Subcutaneous adipose tissue (tissue), 4 donors: Measurements from ENCODE around the gene NDUFB5. TPM values are rescaled to one million over a fixed set of nuclear protein-coding genes. Genes with fewer than 3 reads are reported as not detected.

ENCODE experiments used
- CTCF ChIP-seq: fragments of 450-650 bp; IDR thresholded peaks from one replicate; pipeline ENCODE4 v1.5.1; 2016; ENCODE audit warnings: low read depth, mild to moderate bottlenecking, control low read depth, antibody characterized with exemption, moderate library complexity
- small RNA-seq: library from RNA; depleted of rRNA; stranded (forward); fragments of <200 nt; gene quantifications from one replicate; pipeline ENCODE3, GENCODE V24; 2016
- total RNA-seq, 4 donors: library from RNA; depleted of rRNA; stranded (reverse); fragments of >200 nt; gene quantifications; one replicate each; pipeline ENCODE4 v1.1.0, GENCODE V29; 2016

NDUFB5 gene
- total RNA-seq, 4 donors from 2014 or later: 103 to 164 (median 124) TPM

GRCh38 chr3:179670311-179670710 lies 65.7 kb downstream of the NDUFB5 start:
- TF ChIP-seq CTCF: no peak

- TF ChIP-seq CTCF: no peak
These were observed 66.7 kb downstream of the NDUFB5 start for GRCh38 chr3:179671309-179671708.

GRCh38 chr3:179671747-179672242 lies 67.2 kb downstream of the NDUFB5 start:
- no peak for TF ChIP-seq CTCF

DNA sequence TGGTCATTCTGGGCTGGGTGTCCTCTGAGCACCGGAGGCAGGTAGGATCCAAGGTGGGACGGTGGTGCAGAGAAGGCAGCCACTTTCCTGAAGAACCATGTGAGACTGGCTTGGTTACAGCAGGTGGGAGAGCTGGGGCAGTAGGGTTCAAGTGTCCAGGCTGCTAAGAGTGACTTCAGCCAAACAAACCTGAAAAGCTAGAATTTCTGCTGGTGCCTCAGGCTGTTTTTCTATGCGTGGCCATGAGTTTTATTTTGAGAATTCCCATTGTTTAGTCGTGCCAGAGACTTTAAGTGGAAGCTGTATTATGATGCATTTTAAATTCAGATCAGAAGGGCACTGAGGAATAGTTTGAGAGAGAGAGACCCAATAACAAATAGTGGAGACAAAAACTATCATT lies 68.3 kb downstream of the NDUFB5 start:
- no peak for TF ChIP-seq CTCF

DNA sequence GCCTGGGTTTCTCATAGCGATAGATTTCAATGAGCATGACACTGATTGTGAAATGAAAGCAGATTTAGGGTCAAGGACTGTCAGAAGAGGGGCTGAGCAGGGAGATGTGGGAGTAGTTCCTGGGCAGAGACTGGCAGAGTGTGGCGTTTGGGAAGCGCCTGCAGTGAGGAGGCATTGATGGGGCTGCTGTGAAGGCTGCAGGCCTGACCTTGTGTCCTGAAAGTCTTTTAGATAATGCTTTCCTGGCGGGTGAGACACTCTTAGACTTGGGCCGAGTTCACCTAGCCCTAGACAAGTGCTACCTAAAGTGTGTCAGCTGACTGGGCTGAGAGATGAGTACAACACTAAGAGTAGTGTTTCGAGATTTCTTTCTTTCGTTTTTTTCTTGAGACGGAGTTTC lies 68.9 kb downstream of the NDUFB5 start:
- TF ChIP-seq CTCF: no peak

DNA sequence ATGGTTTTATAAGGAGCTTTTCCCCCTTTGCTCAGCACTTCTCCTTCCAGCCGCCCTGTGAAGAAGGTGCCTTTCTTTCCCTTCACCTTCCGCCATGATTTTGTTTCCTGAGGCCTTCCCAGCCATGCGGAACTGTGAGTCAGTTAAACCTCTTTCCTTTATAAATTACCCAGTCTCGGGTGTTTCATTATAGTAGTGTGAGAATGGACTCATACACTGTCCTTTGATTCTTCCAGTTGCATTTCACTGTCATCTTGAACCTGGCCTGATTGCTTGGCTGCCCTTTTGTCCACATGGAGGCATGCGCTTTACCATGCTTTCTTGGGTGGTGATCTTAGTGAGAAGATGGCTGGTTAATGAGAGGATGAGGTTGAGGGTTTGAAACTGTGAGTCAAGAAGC lies 71.5 kb downstream of the NDUFB5 start:
- TF ChIP-seq CTCF: no peak

Small RNAs within 50 kb of the gene (small RNA-seq; reads per million reads assigned to genes)
- not detected for gene AC090425.1
- not detected for gene RF01210

Other genes starting within 250 kb of the NDUFB5 start
- 10 to 100 TPM; 21.9 to 46.4 (median 30.9) TPM for gene GNB4, start 153.3 kb upstream of the NDUFB5 start, total RNA-seq
- gene ACTL6A, start 41.9 kb upstream of the NDUFB5 start, total RNA-seq: 10 to 100 TPM; 27.4 to 37.9 (median 32.8) TPM
- gene MRPL47, start 156 bp upstream of the NDUFB5 start, total RNA-seq: 10 to 100 TPM; 12.6 to 58.0 (median 19.4) TPM
- 10 to 100 TPM in 3 of 4 donors, 1 to 10 TPM in 1; 9.9 to 59.0 (median 15.5) TPM for gene USP13, start 48.2 kb downstream of the NDUFB5 start, total RNA-seq